SKM-1 treated with dmso at 0.1 percent for 144 hours (cell line): ENCODE measurements around the gene KIRREL3.
"Not testable (repeated sequence)": the region's sequence is repeated elsewhere in the genome, so short reads cannot be mapped to it uniquely, and the experiment has no call there.

Experiments used
- DNase-seq: peaks from one replicate; lab custom pipeline; 2025; ENCODE audit not compliant: unreplicated experiment; lab: John Stamatoyannopoulos, UW

KIRREL3 gene

GRCh38 chr11:126394634-126395072, 605.9 kb downstream of the KIRREL3 start:
- not testable (repeated sequence) for DNase-seq

- DNase-seq = no peak
Measured at GRCh38 chr11:126394036-126394435, 606.5 kb downstream of the KIRREL3 start.

- DNase-seq = no peak
Measured at GRCh38 chr11:126393143-126393542, 607.4 kb downstream of the KIRREL3 start.

- DNase-seq = peak; percentile 64
Measured at GRCh38 chr11:126392633-126393013, 607.9 kb downstream of the KIRREL3 start.

GRCh38 chr11:126391970-126392632, 608.5 kb downstream of the KIRREL3 start:
- DNase-seq = peak; percentile 72

GRCh38 chr11:126391286-126391954, 609.1 kb downstream of the KIRREL3 start:
- no peak for DNase-seq

DNA sequence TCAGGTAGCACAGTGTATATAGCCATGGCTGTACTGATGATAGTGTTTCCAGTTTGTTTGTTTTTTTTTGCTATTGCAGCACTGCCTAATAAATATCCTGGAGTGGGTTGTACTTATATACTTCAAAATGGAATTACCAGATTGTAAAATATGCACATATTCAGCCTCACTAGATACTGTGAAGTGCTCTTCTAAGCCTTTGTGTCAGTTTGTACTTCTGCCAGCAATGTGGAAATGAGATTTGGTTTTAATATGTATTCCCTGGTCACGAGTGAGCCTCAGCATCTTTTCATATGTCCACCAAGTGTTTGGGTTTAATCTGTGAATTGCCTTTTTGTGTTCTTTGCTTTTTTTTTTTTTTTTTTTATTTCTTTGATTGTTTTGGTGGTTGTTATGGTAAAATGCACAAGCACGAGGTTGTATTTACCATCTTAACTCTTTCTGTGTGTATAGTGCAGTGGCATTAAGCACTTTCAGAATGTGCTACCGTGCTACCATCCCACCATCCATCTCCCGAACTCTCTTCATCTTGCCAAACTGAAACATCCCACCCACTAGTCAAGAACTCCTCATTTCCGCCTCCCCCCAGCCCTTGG, 610.2 kb downstream of the KIRREL3 start:
- no peak for DNase-seq

DNA sequence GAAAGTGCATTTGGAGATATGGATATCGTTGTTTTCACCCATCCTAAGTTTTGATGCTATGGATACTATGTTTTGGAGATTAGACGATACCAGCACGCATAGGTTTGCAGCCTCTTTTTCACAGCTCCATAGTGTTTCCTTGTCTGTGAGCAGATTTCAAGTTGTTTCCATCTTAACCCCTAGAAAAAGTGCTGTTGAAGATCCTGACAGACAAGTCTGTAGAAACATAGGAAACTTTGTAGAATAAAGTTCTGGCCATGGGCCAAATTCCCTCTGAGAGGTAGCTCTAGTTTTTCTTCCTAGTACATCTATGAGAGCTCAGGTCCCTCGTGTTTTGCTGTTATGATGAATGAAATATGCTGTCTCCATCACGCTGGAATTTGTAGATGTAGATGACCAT, 612.7 kb downstream of the KIRREL3 start:
- DNase-seq = no peak

DNA sequence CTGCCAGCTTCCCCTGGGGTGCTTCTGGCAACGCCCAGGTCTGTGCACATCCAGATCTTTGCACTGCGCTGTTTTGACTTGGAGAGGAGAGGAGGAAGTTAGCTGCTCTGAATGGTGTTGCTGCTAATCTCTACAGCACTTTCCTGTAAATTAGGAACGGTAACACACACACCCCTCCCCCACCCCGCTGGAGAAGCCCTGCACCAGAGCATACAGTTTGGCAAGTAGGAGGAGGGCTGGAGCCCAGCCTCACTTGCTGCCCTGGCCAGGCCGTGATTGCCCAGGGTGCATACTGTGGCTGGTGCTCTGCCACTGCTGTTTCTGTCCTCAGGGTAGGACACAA, 613.9 kb downstream of the KIRREL3 start:
- DNase-seq = peak; percentile 69

DNA sequence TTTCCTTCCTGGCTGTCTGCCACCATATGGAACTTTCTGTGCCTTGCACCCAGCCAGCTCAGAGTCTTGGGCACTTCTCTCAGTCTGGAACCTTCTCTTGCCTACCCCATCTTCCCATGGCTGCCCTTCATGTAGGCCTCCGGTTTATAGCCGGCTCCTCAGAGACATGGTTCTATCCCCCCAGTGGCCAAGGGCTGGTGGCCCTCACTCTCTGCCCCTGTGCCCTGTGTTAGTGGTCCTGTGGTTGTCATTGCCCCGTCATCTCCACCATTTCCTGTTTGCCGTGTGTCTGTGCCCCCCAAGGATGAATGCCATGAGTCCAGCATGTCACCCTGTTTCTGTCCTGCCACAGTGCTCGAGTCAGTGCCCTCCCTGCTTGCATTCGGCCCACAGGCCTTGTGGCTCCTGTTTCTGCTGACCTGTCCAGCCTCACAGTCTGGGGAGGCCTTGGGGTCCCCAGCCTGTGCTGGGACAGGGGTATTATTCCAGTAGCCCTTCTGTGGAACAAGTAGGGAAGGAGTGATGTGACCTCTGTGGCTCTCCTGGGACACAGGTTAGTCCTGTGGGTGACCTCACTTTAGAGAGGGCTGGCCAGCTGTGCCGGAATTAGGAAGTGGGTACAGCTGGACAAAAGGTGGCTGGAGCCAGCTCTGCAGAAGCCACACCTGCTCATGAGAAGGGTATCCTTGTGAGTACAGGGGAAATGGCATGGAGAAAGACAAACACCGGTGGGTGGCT, 614.4 kb downstream of the KIRREL3 start:
- no peak for DNase-seq

GRCh38 chr11:126384449-126385070, 616.0 kb downstream of the KIRREL3 start:
- DNase-seq = no peak

DNA sequence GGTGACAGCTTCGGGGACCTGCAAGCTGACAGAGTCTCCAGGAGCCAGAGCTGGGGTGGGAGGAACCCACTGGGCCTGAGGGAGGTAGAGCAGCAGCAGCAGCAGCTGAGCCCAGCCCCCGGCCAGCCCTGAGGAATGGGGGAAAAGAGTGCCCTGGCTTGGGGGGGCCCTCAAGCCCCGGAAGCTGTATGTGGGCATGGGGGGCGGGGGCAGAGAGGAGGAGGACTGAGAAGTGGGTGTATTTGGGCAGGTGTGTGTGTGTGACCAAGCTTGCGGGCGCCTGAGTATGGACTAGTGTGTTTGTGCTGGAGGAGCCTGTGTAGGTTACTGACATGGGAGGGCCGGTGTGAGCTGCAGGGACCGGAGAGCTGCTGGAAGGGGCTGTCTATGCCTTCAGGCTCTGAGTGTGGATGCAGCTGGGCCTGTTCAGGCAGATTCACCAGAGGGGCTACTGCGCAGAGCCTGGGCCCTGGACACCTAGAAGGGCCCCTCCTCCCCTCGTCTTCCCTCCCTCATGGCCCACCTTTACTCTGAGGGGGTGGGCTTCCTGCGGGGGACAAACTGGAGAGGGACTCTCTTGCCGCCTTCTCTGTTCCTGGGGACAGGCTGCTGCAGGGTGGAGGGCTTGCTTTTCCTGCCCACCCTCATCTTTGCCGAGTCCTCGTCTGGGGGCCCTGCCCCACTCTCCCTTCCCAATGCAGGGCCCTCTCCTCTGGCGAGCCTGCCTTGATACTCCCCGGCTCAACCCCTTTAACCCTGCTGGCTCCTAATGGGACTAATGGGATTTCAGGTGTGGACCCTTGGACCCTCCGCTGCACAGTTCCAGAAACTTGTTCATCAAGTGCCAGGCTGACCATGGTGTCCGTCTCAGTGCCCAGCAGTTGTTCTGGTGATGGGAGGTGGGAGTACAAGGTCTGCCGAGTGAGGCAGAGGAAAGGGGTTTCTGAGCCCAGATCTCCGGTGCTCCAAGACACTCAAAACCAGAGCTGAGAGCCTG, 616.9 kb downstream of the KIRREL3 start:
- DNase-seq = no peak

DNA sequence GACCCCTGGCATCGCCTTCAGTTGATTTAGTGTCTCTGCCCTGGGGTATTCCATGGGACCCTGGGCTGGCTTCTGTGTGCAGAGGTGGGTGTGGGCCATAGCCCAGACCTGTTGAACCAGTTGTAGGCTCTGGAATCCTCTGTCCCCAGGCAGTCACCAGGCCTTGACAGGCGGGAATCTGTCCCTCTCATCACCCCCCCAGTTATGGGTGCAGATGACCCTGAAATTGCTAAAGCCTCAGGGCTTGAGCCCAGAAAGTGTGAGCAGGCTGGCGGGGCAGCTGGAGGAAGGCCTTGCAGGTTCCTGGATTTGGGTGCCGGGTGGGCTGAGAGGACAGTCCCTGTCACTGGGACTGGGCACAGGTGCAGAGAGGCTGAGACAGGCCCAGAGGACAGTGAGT, 617.9 kb downstream of the KIRREL3 start:
- DNase-seq = not testable (repeated sequence)

DNA sequence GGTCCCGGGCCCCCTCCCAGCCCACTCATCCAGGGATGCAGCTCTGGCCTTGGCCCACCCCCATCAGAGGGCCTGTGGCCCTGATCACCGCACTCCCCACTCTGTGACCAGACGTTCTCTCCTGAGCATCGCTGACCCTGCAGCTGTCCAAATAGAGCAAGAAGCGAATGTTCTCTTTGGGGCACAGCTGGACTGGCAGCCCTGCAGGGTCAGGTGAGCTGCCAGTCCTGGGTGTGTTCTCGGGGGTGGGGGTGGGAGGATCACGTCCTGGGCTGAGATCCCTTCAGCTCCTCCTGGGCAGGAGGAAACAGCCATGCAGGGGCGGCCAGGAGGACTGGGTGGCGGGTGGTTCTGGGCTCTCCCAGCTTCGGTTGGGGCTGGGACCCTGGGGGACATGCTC, 618.6 kb downstream of the KIRREL3 start:
- DNase-seq = not testable (repeated sequence)

- DNase-seq = no peak
Measured at GRCh38 chr11:126380909-126381308, 619.7 kb downstream of the KIRREL3 start.

- DNase-seq = no peak
Measured at GRCh38 chr11:126378763-126379162, 621.8 kb downstream of the KIRREL3 start.

DNA sequence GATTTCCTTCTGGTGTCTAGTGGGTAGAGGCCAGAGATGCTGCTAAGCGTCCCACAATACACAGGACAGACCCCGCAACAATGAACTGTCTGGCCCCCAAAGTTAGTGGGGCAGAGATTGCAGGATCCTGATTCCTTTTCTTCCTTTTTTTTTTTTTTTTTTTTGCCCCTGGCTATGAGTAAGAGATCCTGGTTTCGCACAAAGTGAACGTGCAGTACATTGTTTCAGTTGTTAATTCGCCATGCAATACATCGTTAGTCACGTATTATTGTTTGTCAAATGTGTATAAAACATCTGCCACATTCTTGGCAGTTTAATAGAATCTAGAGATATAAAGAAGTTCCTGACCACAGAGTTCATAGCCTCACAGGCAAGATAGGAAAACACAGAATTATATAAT, 624.8 kb downstream of the KIRREL3 start:
- DNase-seq = no peak

DNA sequence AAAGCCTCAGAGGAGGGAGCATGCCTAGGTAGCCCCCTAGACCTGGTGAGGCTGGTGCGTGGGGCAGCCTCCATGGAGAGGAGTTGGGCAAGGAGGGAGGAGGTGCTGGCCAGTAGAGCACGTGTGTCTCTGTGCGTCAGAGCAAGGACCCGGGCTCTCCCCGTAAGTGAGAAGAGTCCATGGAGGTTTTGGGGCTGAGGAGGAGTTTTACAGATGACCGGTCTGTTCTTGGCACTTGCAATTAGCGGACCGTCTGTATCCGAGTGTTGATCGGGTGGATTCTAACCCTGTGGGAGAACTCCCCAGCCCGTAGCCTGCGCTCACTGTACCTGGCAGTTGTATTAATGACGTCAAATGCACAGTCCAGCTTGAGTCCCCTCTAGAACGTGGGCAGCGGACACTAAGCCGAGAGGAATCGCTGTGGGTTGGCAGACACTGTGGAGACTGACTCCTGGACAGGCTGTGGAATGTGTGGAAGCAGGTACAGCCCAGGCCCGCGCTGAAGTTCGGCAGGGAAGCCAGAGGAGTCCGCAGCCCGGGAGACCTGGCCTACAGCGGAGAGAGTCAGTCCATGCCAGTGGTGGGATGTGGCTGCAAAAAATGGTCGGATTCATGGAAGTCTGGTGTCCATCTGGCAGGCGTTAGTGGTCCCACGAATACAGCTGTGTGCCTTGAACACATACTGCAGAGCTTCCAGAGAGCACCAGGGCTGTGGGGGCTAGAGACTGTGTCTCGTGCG, 625.8 kb downstream of the KIRREL3 start:
- not testable (repeated sequence) for DNase-seq

- DNase-seq = not testable (repeated sequence)
Measured at GRCh38 chr11:126373389-126374066, 627.0 kb downstream of the KIRREL3 start.
